Esophagus (tissue), 2 donors: ENCODE results near the gene TRIP10. TPM values are rescaled to one million over a fixed set of nuclear protein-coding genes. Genes with fewer than 3 reads are reported as not detected.
"Not testable (repeated sequence)": the region's sequence is repeated elsewhere in the genome, so short reads cannot be mapped to it uniquely, and the experiment has no call there.

Source experiments
- H3K27ac ChIP-seq, 2 donors: one replicate each; pipeline ENCODE4 v1.5.1; 2013; ENCODE audit warnings: low read depth in 2 of 2, mild to moderate bottlenecking in 2 of 2, inconsistent platforms in 1 of 2, low read length in 1 of 2, moderate library complexity in 1 of 2
- H3K27me3 ChIP-seq, 2 donors: one replicate each; pipeline ENCODE4 v1.6.1; 2013; ENCODE audit warnings: low read length in 2 of 2, control low read depth in 1 of 2, mild to moderate bottlenecking in 1 of 2; ENCODE audit not compliant: insufficient read depth in 2 of 2, control insufficient read depth in 1 of 2
- H3K36me3 ChIP-seq, 2 donors: one replicate each; pipeline ENCODE4 v1.6.1; 2013; ENCODE audit warnings: low read length in 1 of 2; ENCODE audit not compliant: control insufficient read depth in 2 of 2, insufficient read depth in 2 of 2
- H3K4me1 ChIP-seq, 2 donors: one replicate each; pipeline ENCODE4 v1.6.1; 2013; ENCODE audit warnings: low read length in 1 of 2; ENCODE audit not compliant: control insufficient read depth in 2 of 2, insufficient read depth in 2 of 2
- H3K4me3 ChIP-seq, 2 donors: one replicate each; pipeline ENCODE4 v1.5.1; 2013; ENCODE audit warnings: low read length in 2 of 2, mild to moderate bottlenecking in 2 of 2, low read depth in 1 of 2, moderate library complexity in 1 of 2
- H3K9me3 ChIP-seq, 2 donors: one replicate each; pipeline ENCODE4 v1.6.1; 2013; ENCODE audit warnings: mild to moderate bottlenecking in 2 of 2, low read depth in 1 of 2, low read length in 1 of 2, moderate library complexity in 1 of 2; ENCODE audit not compliant: control insufficient read depth in 2 of 2, insufficient read depth in 1 of 2
- WGBS, 2 donors: extraction: QIAGEN DNeasy Blood & Tissue Kit; methylation state at CpG; one replicate each; pipeline ENCODE4 v1.1.7; 2013; 5-methylcytosine and 5-hydroxymethylcytosine counted together
- polyA plus RNA-seq, 2 donors: library from polyadenylated mRNA; stranded (reverse); fragments of 200-250 nt; gene quantifications; one replicate each; pipeline ENCODE4 v1.2.3, GENCODE V29; 2013
- donor health status: healthy with polysubstance abuse.
- donor health status: Bipolar disorder and iron deficiency.

Gene TRIP10
- polyA plus RNA-seq, 2 donors: 191 to 519 TPM

GRCh38 chr19:6761053-6761676 is 21.7 kb downstream of the TRIP10 start:
- Histone ChIP-seq H3K36me3 (peaks cover 0 to 10% of the 10 kb centered on the region in 2 donors), H3K9me3 (no peaks in the 10 kb centered on the region), H3K27ac (no peak overlapping the region), H3K4me3 (no peak overlapping the region), H3K4me1 (no peaks in the 10 kb centered on the region), H3K27me3 (no peaks in the 10 kb centered on the region)
- WGBS, 2 donors: 80 to 92% methylated on average over 4 of the region's 4 CpGs

GRCh38 chr19:6762253-6762797 is 22.8 kb downstream of the TRIP10 start:
- not testable (repeated sequence) for H3K27me3 ChIP-seq, H3K4me3 ChIP-seq, H3K9me3 ChIP-seq, H3K27ac ChIP-seq, H3K4me1 ChIP-seq
- H3K36me3 ChIP-seq: peaks cover 0 to 10% of the 10 kb centered on the region in 2 donors
- WGBS, 2 donors: 66 to 71% methylated on average over 8 of the region's 8 CpGs

- Histone ChIP-seq H3K27me3 (no peaks in the 10 kb centered on the region), H3K9me3 (no peaks in the 10 kb centered on the region), H3K27ac (peak overlapping the region; percentile 91 to 98), H3K4me1 (peaks cover 3% of the 10 kb centered on the region in 2 donors), H3K4me3 (peak overlapping the region; percentile 60 to 64), H3K36me3 (peaks cover 0 to 2% of the 10 kb centered on the region in 2 donors)
- 21 to 23% methylated on average over 8 of the region's 8 CpGs for WGBS, 2 donors
Observed at GRCh38 chr19:6765738-6766356, 26.4 kb downstream of the TRIP10 start.

- 18 to 20% methylated on average over 16 of the region's 16 CpGs for WGBS, 2 donors
- peak overlapping the region; percentile 91 to 98 for H3K27ac ChIP-seq
- H3K4me1 ChIP-seq: peaks cover 3% of the 10 kb centered on the region in 2 donors
- peak overlapping the region; percentile 60 to 64 for H3K4me3 ChIP-seq
- no peaks in the 10 kb centered on the region for H3K9me3 ChIP-seq
- H3K36me3 ChIP-seq: peaks cover 0 to 2% of the 10 kb centered on the region in 2 donors
- no peaks in the 10 kb centered on the region for H3K27me3 ChIP-seq
Observed at GRCh38 chr19:6766357-6767080, 27.0 kb downstream of the TRIP10 start.

DNA sequence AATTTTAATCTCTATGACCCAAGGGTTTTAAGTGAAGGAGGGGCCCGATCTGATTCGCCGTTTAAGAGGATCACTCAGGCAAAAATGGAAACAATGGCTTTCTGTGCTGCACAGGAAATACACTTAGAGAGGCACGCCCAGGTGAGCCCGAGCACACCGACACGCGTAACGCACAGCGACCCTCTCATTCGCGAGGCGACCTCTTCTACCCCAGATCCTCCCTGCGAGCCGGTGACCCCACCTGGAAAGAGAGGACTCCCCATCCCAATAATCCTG is 27.5 kb downstream of the TRIP10 start:
- WGBS, 2 donors: 2% methylated on average over 15 of the region's 15 CpGs
- H3K4me3 ChIP-seq: peak overlapping the region; percentile 60 to 64
- no peaks in the 10 kb centered on the region for H3K27me3 ChIP-seq
- H3K36me3 ChIP-seq: peaks cover 0 to 2% of the 10 kb centered on the region in 2 donors
- no peaks in the 10 kb centered on the region for H3K9me3 ChIP-seq
- H3K4me1 ChIP-seq: peaks cover 3% of the 10 kb centered on the region in 2 donors
- peak overlapping the region; percentile 91 to 98 for H3K27ac ChIP-seq

GRCh38 chr19:6767357-6768235 is 28.1 kb downstream of the TRIP10 start, which contains the start of gene SH2D3A:
Gene SH2D3A, minus strand, starts transcription at chr19:6767435. Its CDS starts 3,687 bp downstream, at chr19:6763748.
- peaks cover 3% of the 10 kb centered on the region in 2 donors for H3K4me1 ChIP-seq
- peak within 1 kb of the TSS; percentile 60 to 64 for H3K4me3 ChIP-seq
- peaks cover 0 to 2% of the 10 kb centered on the region in 2 donors for H3K36me3 ChIP-seq
- H3K9me3 ChIP-seq: no peaks in the 10 kb centered on the region
- H3K27me3 ChIP-seq: no peaks in the 10 kb centered on the region
- H3K27ac ChIP-seq: peak within 1 kb of the TSS; percentile 91 to 98
- 2 to 3% methylated on average over 43 to 47 of the region's 47 CpGs for WGBS, 2 donors

GRCh38 chr19:6768236-6768785 is 28.8 kb downstream of the TRIP10 start:
- 49 to 65% methylated on average over 7 to 8 of the region's 8 CpGs for WGBS, 2 donors
- H3K27ac ChIP-seq: peak overlapping the region; percentile 52 to 77
- peaks cover 3% of the 10 kb centered on the region in 2 donors for H3K4me1 ChIP-seq

DNA sequence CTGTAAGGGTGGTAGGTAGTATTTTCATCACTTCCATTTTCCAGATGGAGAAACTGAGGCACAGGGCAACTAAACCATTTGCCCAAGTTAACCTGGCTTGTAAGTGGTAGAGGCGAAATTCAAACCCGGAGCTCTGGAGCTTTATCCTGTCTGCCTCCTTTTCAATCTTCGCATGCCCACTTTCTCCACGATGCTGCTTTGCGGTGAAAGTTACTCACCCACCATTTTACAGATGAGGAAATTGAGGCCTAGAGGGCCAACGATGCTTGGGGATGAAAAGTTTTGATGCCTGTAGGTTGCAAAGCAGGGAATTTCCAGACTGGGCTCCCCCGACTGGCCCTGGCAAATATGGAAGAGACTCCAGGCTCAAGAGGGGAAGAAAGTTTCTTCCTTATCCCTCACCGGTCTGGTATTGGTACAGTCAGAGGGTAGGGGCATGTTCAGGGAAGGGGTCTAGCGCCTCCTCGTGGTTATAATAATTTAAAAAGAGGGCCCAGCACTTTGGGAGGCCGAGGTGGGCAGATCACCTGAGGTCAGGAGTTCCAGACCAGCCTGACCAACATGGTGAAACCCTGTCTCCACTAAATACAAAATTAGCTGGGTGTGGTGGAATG is 29.6 kb downstream of the TRIP10 start:
- Histone ChIP-seq H3K27ac (no peak overlapping the region), H3K9me3 (no peaks in the 10 kb centered on the region), H3K27me3 (no peaks in the 10 kb centered on the region), H3K4me1 (peaks cover 3% of the 10 kb centered on the region in 2 donors), H3K4me3 (no peak overlapping the region), H3K36me3 (no peaks in the 10 kb centered on the region)
- WGBS, 2 donors: 57 to 61% methylated on average over 11 of the region's 11 CpGs

More at GRCh38 chr19:6768236-6768785, 28.8 kb downstream of the TRIP10 start:
- Histone ChIP-seq H3K9me3 (no peaks in the 10 kb centered on the region), H3K36me3 (peaks cover 0 to 2% of the 10 kb centered on the region in 2 donors), H3K4me3 (no peak overlapping the region), H3K27me3 (no peaks in the 10 kb centered on the region)
